NCI-H146 treated with DMSO at 0.1 percent for 48 hours (cell line): ENCODE data around the gene ESR1.
"Not testable (repeated sequence)": the region's sequence is repeated elsewhere in the genome, so short reads cannot be mapped to it uniquely, and the experiment has no call there.

ENCODE experiments used
- DNase-seq: peaks from one replicate; lab custom pipeline; 2025; ENCODE audit not compliant: unreplicated experiment; lab: John Stamatoyannopoulos, UW

Gene ESR1

DNA sequence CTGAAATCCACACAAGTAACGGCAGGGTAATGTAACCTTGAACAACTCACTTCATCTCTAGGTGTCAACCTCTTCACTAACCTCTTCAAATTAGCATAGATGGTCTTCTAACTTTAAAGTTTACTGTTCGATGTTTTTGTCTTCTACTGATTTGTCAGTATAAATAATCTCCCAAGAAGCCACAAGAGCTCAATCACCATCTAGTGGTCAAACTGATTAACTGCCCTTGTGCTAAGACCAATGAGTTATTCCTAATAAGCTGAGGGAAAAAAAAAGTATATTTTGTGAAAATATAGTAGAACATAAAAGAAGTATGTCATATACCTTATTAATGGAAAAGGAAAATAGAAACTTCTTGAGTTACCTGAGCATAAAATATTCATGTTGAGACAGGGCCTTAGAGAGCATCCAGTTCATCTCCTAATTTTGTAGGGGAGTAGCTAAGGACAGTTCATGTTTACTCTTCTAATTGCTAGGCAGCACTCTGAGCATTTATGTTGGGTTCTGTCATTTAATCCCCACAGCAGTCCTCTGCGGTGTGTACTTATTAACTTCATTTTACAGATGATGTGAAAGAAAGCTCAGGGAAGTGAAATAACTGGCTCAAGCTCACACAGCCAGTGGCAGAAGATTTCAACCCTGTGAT is 317.1 kb downstream of the ESR1 start:
- DNase-seq: peak; percentile 89

GRCh38 chr6:152127432-152128165 is 320.1 kb downstream of the ESR1 start:
- no peak for DNase-seq

GRCh38 chr6:152129691-152130151 is 322.2 kb downstream of the ESR1 start:
- DNase-seq: no peak

- DNase-seq: no peak
These were observed 323.0 kb downstream of the ESR1 start for GRCh38 chr6:152130441-152130840.

GRCh38 chr6:152135755-152136448 is 328.4 kb downstream of the ESR1 start:
- DNase-seq: peak; percentile 98

DNA sequence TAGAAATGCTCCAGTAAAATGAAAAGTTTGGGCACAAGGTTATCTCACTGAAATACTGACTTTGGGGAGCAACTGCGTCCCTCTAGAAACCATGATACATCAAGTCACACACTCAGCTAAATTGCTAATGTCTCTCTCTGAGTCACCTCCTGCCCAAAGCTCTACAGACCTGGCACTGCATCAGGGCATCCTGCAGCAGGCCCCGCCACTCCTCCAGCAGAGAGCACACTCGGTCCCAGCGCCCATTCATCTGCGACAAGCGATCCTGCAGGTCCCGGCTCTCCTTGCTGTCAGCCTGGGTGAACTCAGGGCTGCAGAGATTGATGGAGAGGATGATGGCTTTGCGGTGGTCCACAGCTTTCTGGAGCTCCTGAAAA is 329.0 kb downstream of the ESR1 start:
- peak; percentile 88 for DNase-seq

GRCh38 chr6:152138344-152138743 is 330.9 kb downstream of the ESR1 start:
- not testable (repeated sequence) for DNase-seq

DNA sequence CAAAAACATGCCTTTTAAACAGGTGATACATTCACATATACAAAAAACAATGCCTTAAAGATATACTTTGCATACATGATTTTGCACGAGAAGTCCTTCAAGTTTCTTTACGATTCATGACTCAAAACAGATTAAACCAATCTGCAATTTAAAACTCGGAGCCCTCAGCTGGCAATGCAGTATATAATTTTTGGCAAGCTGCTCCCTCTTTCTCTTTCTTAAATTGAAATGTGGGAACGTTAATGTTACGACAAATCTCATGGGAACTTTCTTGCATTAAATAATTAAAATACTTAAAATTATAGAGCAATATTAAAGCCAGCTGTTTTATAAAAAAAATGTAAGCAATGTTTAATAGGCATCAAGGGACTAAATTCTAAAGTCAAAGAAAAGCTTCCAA is 334.6 kb downstream of the ESR1 start:
- DNase-seq: no peak

- DNase-seq: no peak
These were observed 335.9 kb downstream of the ESR1 start for GRCh38 chr6:152143359-152143758.

- no peak for DNase-seq
These were observed 338.9 kb downstream of the ESR1 start for GRCh38 chr6:152146385-152146784.

GRCh38 chr6:152147269-152147668 is 339.8 kb downstream of the ESR1 start:
- no peak for DNase-seq

- no peak for DNase-seq
These were observed 340.9 kb downstream of the ESR1 start for GRCh38 chr6:152148412-152148811.

GRCh38 chr6:152150196-152150595 is 342.7 kb downstream of the ESR1 start:
- no peak for DNase-seq

DNA sequence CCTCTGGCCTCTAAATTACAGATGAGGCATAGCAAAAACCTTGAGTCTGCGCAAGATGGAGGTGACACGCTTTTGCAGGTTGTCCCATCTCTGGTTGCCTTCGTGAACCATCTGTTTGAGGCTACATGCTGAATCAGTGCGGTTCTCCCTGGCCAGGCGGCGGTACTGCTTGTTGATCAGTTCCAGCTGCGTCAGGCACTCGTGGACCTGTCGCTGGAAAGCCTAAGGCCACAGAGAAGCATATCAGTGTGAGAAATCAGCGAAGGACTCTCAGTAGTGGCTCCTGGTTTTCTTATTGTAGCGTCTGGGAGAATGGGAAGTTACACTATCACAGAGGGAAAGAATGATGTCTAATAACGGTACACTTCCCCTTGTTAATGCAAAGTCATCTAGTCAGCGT is 344.4 kb downstream of the ESR1 start:
- DNase-seq: no peak

GRCh38 chr6:152154559-152155356 is 347.3 kb downstream of the ESR1 start:
- no peak for DNase-seq

GRCh38 chr6:152155792-152156191 is 348.3 kb downstream of the ESR1 start:
- DNase-seq: no peak

- no peak for DNase-seq
These were observed 352.9 kb downstream of the ESR1 start for GRCh38 chr6:152160346-152160745.

- no peak for DNase-seq
These were observed 354.0 kb downstream of the ESR1 start for GRCh38 chr6:152161501-152161900.

- DNase-seq: no peak
These were observed 357.5 kb downstream of the ESR1 start for GRCh38 chr6:152164957-152165356.

DNA sequence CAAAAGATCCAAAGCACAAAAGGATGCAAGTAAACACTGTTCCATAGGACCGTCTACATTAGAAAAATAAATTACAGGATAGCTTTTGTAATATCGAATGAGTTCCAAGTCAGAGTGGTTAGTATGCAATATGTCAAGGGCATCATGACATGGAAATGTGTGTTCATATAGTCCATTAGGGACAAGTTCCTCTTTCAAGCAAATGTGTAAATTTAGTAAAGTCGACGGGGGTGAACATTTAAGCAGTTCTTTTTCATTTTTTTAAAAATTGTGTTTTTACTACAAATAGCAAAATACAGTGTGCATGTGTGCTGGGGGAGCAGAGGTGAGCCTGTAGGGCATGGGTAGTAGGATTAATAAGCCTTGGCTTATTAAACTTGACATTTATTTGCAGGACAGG is 359.0 kb downstream of the ESR1 start:
- no peak for DNase-seq

- DNase-seq: no peak
These were observed 359.4 kb downstream of the ESR1 start for GRCh38 chr6:152166897-152167296.
